Stimulated activated CD4-positive, alpha-beta T cell treated with anti-CD3 and anti-CD28 coated beads, Interleukin-12 subunit alpha, Interleukin-12 subunit beta, amount 100 ng/mL, for 48 hours (primary cell): ENCODE results near the gene LPIN3.

ENCODE experiments used
- DNase-seq, 3 donors: peaks; one replicate each; pipeline ENCODE4 v3.0.0-alpha.2; 2020; ENCODE audit warnings: low read depth in 2 of 3, low spot score in 1 of 3

The LPIN3 gene

GRCh38 chr20:41320976-41321375 is 19.6 kb upstream of the LPIN3 start:
- DNase-seq: no peak

- DNase-seq: no peak
Observed at GRCh38 chr20:41327178-41327577, 13.4 kb upstream of the LPIN3 start.

- peak; percentile 35 to 53 (median 41) for DNase-seq
Observed at GRCh38 chr20:41329435-41330342, 10.9 kb upstream of the LPIN3 start.

- no peak for DNase-seq
Observed at GRCh38 chr20:41330343-41330720, 10.3 kb upstream of the LPIN3 start.

GRCh38 chr20:41330941-41331340 is 9.7 kb upstream of the LPIN3 start:
- DNase-seq: no peak

GRCh38 chr20:41331731-41332130 is 8.9 kb upstream of the LPIN3 start:
- no peak for DNase-seq

- DNase-seq: no peak
Observed at GRCh38 chr20:41334036-41334435, 6.6 kb upstream of the LPIN3 start.

GRCh38 chr20:41334443-41335421 is 5.9 kb upstream of the LPIN3 start:
- DNase-seq: no peak

GRCh38 chr20:41335591-41335990 is 5.0 kb upstream of the LPIN3 start:
- no peak for DNase-seq

- DNase-seq: no peak
Observed at GRCh38 chr20:41336711-41337492, 3.7 kb upstream of the LPIN3 start.

GRCh38 chr20:41339957-41340326 is 679 bp upstream of the LPIN3 start:
- DNase-seq: peak; percentile 72 to 94 (median 77)

GRCh38 chr20:41342474-41343464 is 2.1 kb downstream of the LPIN3 start:
- DNase-seq: no peak

GRCh38 chr20:41344477-41344876 is 3.9 kb downstream of the LPIN3 start:
- DNase-seq: no peak

GRCh38 chr20:41344938-41345728 is 4.5 kb downstream of the LPIN3 start:
- DNase-seq: no peak

GRCh38 chr20:41345729-41346067 is 5.1 kb downstream of the LPIN3 start:
- DNase-seq: no peak

- no peak for DNase-seq
Observed at GRCh38 chr20:41347523-41348429, 7.2 kb downstream of the LPIN3 start.

GRCh38 chr20:41348430-41349172 is 8.0 kb downstream of the LPIN3 start:
- no peak for DNase-seq
